CD4-positive, alpha-beta T cell (primary cell): ENCODE data around the gene CEP350. TPM values are rescaled to one million over a fixed set of nuclear protein-coding genes. Genes with fewer than 3 reads are reported as not detected.

Source experiments
- ATAC-seq: fragments of 200-7000 bp; cut with Tn5 transposase; one replicate; pipeline ENCODE4 v1.10.0; 2022; ENCODE audit warnings: mild to moderate bottlenecking; ENCODE audit not compliant: poor library complexity
- CTCF ChIA-PET: fragments of 350-600 bp; sonication (Branson Sonifier 250); formaldehyde crosslinking; loops from one replicate; lab custom pipeline; 2021; ENCODE audit warnings: antibody characterized with exemption, inconsistent platforms; lab: Charles Lee
- POLR2A ChIA-PET: fragments of 350-600 bp; sonication (Branson Sonifier 250); formaldehyde crosslinking; loops from one replicate; lab custom pipeline; 2021; ENCODE audit warnings: antibody characterized with exemption, inconsistent platforms; lab: Charles Lee
- DNase-seq, 14 experiments: peaks; one replicate each; pipeline ENCODE4 v3.0.0-alpha.2; 2013 to 2020; ENCODE audit warnings: mixed read lengths in 2 of 14
- H3K27ac ChIP-seq, 2 donors: one replicate each; pipeline versions ENCODE4 v1.5.1 to v1.7.0; 2013; ENCODE audit warnings: low read length in 2 of 2, low read depth in 1 of 2, mild to moderate bottlenecking in 1 of 2
- H3K27me3 ChIP-seq, 2 experiments: 1 replicate in 1 of 2; 2 replicates in 1 of 2; pipeline versions ENCODE4 v1.6.1 to v1.7.0; 2013; ENCODE audit warnings: low read length in 2 of 2, control low read depth in 1 of 2, mild to moderate bottlenecking in 1 of 2, moderate library complexity in 1 of 2; ENCODE audit not compliant: insufficient read depth in 2 of 2, control insufficient read depth in 1 of 2
- H3K36me3 ChIP-seq: one replicate; pipeline ENCODE4 v1.6.1; 2013; ENCODE audit warnings: low read length, control low read depth; ENCODE audit not compliant: insufficient read depth
- H3K4me1 ChIP-seq: one replicate; pipeline ENCODE4 v1.6.1; 2013; ENCODE audit warnings: low read length, control low read depth; ENCODE audit not compliant: insufficient read depth
- H3K4me3 ChIP-seq: one replicate; pipeline ENCODE4 v1.5.1; 2013; ENCODE audit warnings: mild to moderate bottlenecking, low read length, moderate library complexity
- H3K9me3 ChIP-seq, 2 experiments: 1 replicate in 1 of 2; 2 replicates in 1 of 2; pipeline versions ENCODE4 v1.6.1 to v1.7.0; 2013; ENCODE audit warnings: low read length in 2 of 2, mild to moderate bottlenecking in 2 of 2, control low read depth in 1 of 2, moderate library complexity in 1 of 2; ENCODE audit not compliant: control insufficient read depth in 1 of 2, insufficient read depth in 1 of 2
- H3K27ac Mint-ChIP-seq: one replicate; pipeline ENCODE4 v1.8.0; 2020; ENCODE audit warnings: mixed read lengths
- H3K27me3 Mint-ChIP-seq: one replicate; pipeline ENCODE4 v1.8.0; 2021; ENCODE audit warnings: mixed read lengths
- H3K36me3 Mint-ChIP-seq: one replicate; pipeline ENCODE4 v1.8.0; 2021; ENCODE audit warnings: low read depth, mixed read lengths
- H3K4me1 Mint-ChIP-seq: one replicate; pipeline ENCODE4 v1.8.0; 2021; ENCODE audit warnings: low read depth, mixed read lengths
- H3K4me3 Mint-ChIP-seq: one replicate; pipeline ENCODE4 v1.8.0; 2020; ENCODE audit warnings: mild to moderate bottlenecking, mixed read lengths
- H3K9me3 Mint-ChIP-seq: one replicate; pipeline ENCODE4 v1.8.0; 2020; ENCODE audit warnings: mixed read lengths
- intact Hi-C, 2 experiments: fragments of 100-400 bp; cut with DNase I in 1 of 2; cut with micrococcal nuclease in 1 of 2; formaldehyde crosslinking; loops; one replicate each; pipeline versions ENCODE4 v1.15.1 to v1.9.0; 2023 to 2025; cut with DNase I, micrococcal nuclease
- total RNA-seq, 174 experiments: library from RNA in 2 of 174; stranded (reverse) in 2 of 174; gene quantifications; one replicate each; pipeline ENCODE4 v1.2.3 and lab custom pipeline; 2021 to 2026
- TF ChIP-seq, protein P1 (sequence below): fragments of 200-600 bp; IDR thresholded peaks from one replicate; pipeline ENCODE4 v1.8.0; 2022; ENCODE audit warnings: antibody characterized with exemption, mild to moderate bottlenecking

The CEP350 gene
- total RNA-seq, 2 experiments from 2014 or later, result 45.5 to 51.4 TPM

GRCh38 chr1:180097326-180097605 lies 142.7 kb downstream of the CEP350 start:
- no peaks in the 10 kb centered on the region for H3K4me1 ChIP-seq
- DNase-seq, result no peak
- TF ChIP-seq, protein P1, sequence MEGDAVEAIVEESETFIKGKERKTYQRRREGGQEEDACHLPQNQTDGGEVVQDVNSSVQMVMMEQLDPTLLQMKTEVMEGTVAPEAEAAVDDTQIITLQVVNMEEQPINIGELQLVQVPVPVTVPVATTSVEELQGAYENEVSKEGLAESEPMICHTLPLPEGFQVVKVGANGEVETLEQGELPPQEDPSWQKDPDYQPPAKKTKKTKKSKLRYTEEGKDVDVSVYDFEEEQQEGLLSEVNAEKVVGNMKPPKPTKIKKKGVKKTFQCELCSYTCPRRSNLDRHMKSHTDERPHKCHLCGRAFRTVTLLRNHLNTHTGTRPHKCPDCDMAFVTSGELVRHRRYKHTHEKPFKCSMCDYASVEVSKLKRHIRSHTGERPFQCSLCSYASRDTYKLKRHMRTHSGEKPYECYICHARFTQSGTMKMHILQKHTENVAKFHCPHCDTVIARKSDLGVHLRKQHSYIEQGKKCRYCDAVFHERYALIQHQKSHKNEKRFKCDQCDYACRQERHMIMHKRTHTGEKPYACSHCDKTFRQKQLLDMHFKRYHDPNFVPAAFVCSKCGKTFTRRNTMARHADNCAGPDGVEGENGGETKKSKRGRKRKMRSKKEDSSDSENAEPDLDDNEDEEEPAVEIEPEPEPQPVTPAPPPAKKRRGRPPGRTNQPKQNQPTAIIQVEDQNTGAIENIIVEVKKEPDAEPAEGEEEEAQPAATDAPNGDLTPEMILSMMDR, result no peak
- Mint-ChIP-seq H3K36me3 (peaks cover 86% of the 10 kb centered on the region), H3K27ac (no peak overlapping the region), H3K27me3 (no peaks in the 10 kb centered on the region), H3K4me3 (no peak overlapping the region), H3K4me1 (no peaks in the 10 kb centered on the region), H3K9me3 (no peaks in the 10 kb centered on the region)
- ChIA-PET CTCF (no interaction called here), POLR2A (no interaction called here)
- H3K27ac ChIP-seq, result no peak overlapping the region
- H3K36me3 ChIP-seq, result peaks cover 76% of the 10 kb centered on the region
- intact Hi-C loops, result no loop called here
- H3K9me3 ChIP-seq, result no peaks in the 10 kb centered on the region
- H3K4me3 ChIP-seq, result no peak overlapping the region
- ATAC-seq, result no peak
- H3K27me3 ChIP-seq, result no peaks in the 10 kb centered on the region

DNA sequence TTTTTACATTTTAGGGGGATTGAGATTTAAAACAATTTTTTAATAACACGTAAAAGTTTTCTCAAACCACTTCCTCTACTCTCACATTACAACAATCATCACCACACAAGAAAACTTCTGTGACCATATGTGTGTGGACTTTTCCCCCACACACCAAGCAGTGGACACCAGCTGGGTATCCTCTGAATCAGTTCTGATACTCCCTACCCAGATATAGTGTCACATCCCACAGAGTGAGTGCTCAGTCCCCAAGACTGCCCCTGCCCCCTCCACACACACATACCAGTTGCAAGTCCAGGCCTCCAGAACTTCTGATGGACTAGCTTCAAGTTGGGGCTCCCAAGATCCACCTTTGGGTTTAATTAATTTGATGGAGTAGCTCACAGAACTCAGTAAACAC lies 146.8 kb downstream of the CEP350 start:
- H3K4me3 ChIP-seq, result no peak overlapping the region
- no peak for ATAC-seq
- H3K4me1 ChIP-seq, result no peaks in the 10 kb centered on the region
- TF ChIP-seq, protein P1, result no peak
- no peak overlapping the region for H3K27ac Mint-ChIP-seq
- no peaks in the 10 kb centered on the region for H3K4me1 Mint-ChIP-seq
- no peak overlapping the region for H3K4me3 Mint-ChIP-seq
- CTCF ChIA-PET, result interaction anchor here (1.3 to 1.4 kb wide), 2 partner anchors 78 kb away, joined by 3 read pairs; no protein-coding TSS in a partner anchor
- DNase-seq, result no peak
- H3K27me3 ChIP-seq, result no peaks in the 10 kb centered on the region
- POLR2A ChIA-PET, result no interaction called here
- no peaks in the 10 kb centered on the region for H3K27me3 Mint-ChIP-seq
- peaks cover 80% of the 10 kb centered on the region for H3K36me3 Mint-ChIP-seq
- H3K9me3 ChIP-seq, result no peaks in the 10 kb centered on the region
- H3K36me3 ChIP-seq, result peaks cover 57% of the 10 kb centered on the region
- no peak overlapping the region for H3K27ac ChIP-seq
- intact Hi-C loops, result no loop called here
- no peaks in the 10 kb centered on the region for H3K9me3 Mint-ChIP-seq

- Histone ChIP-seq H3K4me1 (no peaks in the 10 kb centered on the region), H3K4me3 (no peak overlapping the region), H3K9me3 (no peaks in the 10 kb centered on the region), H3K27me3 (no peaks in the 10 kb centered on the region), H3K27ac (no peak overlapping the region), H3K36me3 (peaks cover 56% of the 10 kb centered on the region)
- Mint-ChIP-seq H3K9me3 (no peaks in the 10 kb centered on the region), H3K27ac (no peak overlapping the region), H3K36me3 (peaks cover 86% of the 10 kb centered on the region), H3K27me3 (no peaks in the 10 kb centered on the region), H3K4me1 (no peaks in the 10 kb centered on the region), H3K4me3 (no peak overlapping the region)
- ChIA-PET CTCF (no interaction called here), POLR2A (interaction anchor here (0.7 kb wide), 1 partner anchor 13 kb away, joined by 3 read pairs; no protein-coding TSS in a partner anchor)
- TF ChIP-seq, protein P1, result no peak
- ATAC-seq (no peak), DNase-seq (no peak)
- intact Hi-C loops, result no loop called here
Observed at GRCh38 chr1:180103819-180104218, 149.2 kb downstream of the CEP350 start.
